SK-N-SH treated with all-trans-retinoic acid at 6 μM for 48 hours (cell line): ENCODE measurements around the gene AFF1.

Experiments
- BACH2 ChIP-seq: fragments of 250-450 bp; sonication (Bioruptor Pico); IDR thresholded peaks from 2 replicates; pipeline ENCODE4 v1.9.0; 2021; ENCODE audit warnings: mild to moderate bottlenecking, borderline replicate concordance
- PATZ1 ChIP-seq: fragments of 250-450 bp; sonication (Bioruptor Pico); IDR thresholded peaks from 2 replicates; pipeline ENCODE4 v1.8.0; 2020; ENCODE audit warnings: mild to moderate bottlenecking, moderate library complexity, borderline replicate concordance
- TOX ChIP-seq: fragments of 250-450 bp; sonication (Bioruptor Pico); IDR thresholded peaks from 2 replicates; pipeline ENCODE4 v1.8.0; 2021; ENCODE audit warnings: mild to moderate bottlenecking, moderate library complexity, borderline replicate concordance
- ZFP30 ChIP-seq: fragments of 450-650 bp; formaldehyde crosslinking; IDR thresholded peaks from 2 replicates; pipeline ENCODE4 v1.5.0; 2022; ENCODE audit warnings: mild to moderate bottlenecking, moderate library complexity
- ZNF8 ChIP-seq: fragments of 450-650 bp; formaldehyde crosslinking; IDR thresholded peaks from 2 replicates; pipeline ENCODE4 v1.5.0; 2020; ENCODE audit warnings: mild to moderate bottlenecking, moderate library complexity
- TF ChIP-seq, protein P1 (sequence below): fragments of 250-450 bp; sonication (Bioruptor Pico); IDR thresholded peaks from 2 replicates; pipeline ENCODE4 v1.8.0; 2021; ENCODE audit warnings: low read depth, mild to moderate bottlenecking, moderate library complexity, borderline replicate concordance

GRCh38 chr4:87109945-87110344 lies 175.1 kb downstream of the AFF1 start:
- TF ChIP-seq ZNF8 (CRISPR knock-in tag) (no peak), ZFP30 (CRISPR knock-in tag) (no peak), TOX (CRISPR knock-in tag) (no peak), BACH2 (no peak), PATZ1 (CRISPR knock-in tag) (no peak)
- TF ChIP-seq, protein P1, sequence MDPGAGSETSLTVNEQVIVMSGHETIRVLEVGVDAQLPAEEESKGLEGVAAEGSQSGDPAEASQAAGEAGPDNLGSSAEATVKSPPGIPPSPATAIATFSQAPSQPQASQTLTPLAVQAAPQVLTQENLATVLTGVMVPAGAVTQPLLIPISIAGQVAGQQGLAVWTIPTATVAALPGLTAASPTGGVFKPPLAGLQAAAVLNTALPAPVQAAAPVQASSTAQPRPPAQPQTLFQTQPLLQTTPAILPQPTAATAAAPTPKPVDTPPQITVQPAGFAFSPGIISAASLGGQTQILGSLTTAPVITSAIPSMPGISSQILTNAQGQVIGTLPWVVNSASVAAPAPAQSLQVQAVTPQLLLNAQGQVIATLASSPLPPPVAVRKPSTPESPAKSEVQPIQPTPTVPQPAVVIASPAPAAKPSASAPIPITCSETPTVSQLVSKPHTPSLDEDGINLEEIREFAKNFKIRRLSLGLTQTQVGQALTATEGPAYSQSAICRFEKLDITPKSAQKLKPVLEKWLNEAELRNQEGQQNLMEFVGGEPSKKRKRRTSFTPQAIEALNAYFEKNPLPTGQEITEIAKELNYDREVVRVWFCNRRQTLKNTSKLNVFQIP (CRISPR knock-in tag), result no peak
